ENCODE measurements around the gene SRC.

GRCh38 chr20:37401930-37402675 lies 56.2 kb downstream of the SRC start:
- TF ChIP-seq CTCF (conservative IDR thresholded peaks at IDR 0.05; ENCODE audit: low read depth, low read length) = no peak
- TF ChIP-seq EZH2phosphoT487 (IDR thresholded peaks at IDR 0.05; ENCODE audit: borderline replicate concordance, low read length) = no peak

All from PC-3 (cell line).